ENCODE measurements around the gene ZNF280A.

The ZNF280A gene

DNA sequence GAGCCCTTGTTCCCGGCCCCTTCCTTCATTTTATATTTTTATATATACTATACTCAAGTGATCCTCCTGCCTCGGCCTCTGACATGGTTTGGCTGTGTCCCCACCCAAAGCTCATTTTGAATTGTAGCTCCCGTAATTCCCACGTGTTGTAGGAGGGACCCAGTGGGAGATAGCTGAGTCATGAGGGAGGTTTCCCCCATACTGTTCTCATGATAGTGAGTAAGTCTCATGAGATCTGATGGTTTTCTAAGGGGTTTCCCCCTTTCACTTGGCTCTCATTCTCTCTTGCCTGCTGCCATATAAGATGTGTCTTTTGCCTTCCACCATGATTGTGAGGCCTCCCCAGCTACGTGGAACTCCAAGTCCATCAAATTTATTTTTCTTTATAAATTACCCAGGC lies 7.2 kb upstream of the ZNF280A start:
- no peak overlapping the region for H3K9ac ChIP-seq
- no peaks in the 10 kb centered on the region for H3K4me1 ChIP-seq (ENCODE audit: low read depth, poor library complexity, severe bottlenecking)
- H3K4me2 ChIP-seq, result no peak overlapping the region
- no peak overlapping the region for H3K4me3 ChIP-seq (IDR thresholded peaks at IDR 0.05; ENCODE audit: insufficient read depth, low read depth, low read length)
- TF ChIP-seq, protein P1, sequence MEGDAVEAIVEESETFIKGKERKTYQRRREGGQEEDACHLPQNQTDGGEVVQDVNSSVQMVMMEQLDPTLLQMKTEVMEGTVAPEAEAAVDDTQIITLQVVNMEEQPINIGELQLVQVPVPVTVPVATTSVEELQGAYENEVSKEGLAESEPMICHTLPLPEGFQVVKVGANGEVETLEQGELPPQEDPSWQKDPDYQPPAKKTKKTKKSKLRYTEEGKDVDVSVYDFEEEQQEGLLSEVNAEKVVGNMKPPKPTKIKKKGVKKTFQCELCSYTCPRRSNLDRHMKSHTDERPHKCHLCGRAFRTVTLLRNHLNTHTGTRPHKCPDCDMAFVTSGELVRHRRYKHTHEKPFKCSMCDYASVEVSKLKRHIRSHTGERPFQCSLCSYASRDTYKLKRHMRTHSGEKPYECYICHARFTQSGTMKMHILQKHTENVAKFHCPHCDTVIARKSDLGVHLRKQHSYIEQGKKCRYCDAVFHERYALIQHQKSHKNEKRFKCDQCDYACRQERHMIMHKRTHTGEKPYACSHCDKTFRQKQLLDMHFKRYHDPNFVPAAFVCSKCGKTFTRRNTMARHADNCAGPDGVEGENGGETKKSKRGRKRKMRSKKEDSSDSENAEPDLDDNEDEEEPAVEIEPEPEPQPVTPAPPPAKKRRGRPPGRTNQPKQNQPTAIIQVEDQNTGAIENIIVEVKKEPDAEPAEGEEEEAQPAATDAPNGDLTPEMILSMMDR (conservative IDR thresholded peaks at IDR 0.05; ENCODE audit: low read depth, low read length), result no peak
- no peaks in the 10 kb centered on the region for H3K27me3 ChIP-seq (ENCODE audit: insufficient read depth, low read depth)
- H3K27ac ChIP-seq, result no peak overlapping the region
- no peak overlapping the region for H2AFZ ChIP-seq (ENCODE audit: low read depth)
- H3K36me3 ChIP-seq (ENCODE audit: insufficient read depth), result no peaks in the 10 kb centered on the region
- no peaks in the 10 kb centered on the region for H3K79me2 ChIP-seq (ENCODE audit: insufficient read depth, low read depth)
- H4K20me1 ChIP-seq (ENCODE audit: insufficient read depth), result no peaks in the 10 kb centered on the region

DNA sequence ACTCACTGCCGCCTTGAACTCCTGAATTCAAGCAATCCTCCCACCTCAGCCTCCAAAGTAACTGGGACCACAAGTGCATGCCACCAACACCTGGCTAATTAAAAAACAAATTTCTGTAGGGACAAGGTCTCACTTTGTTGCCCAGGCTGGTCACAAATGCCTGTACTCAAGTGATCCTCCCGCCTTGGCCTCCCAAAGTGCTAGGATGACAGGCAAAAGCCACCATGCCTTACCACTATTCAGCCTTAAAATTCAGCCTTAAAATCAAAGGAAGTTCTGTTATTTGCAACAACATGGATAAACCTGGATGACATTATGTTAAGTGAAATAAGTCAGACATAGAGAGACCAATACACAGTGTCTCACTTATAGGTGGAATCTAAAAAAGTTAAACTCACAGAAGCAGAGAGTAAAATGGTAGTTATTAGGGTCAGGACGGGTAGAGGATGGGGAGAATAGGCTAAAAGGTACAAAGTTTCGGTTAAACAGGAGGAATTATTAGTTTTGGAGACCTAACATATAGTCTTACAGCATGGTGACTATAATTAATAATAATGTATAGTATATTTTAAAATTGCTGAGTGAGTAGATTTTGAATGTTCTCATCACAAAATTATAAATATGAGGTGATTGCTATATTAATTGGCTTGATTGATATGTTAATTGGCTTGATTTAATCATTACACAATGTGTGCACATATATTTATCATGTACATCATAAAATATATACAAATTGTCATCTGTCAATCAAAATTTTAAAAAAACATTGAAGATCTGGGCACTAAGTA lies 6.2 kb upstream of the ZNF280A start:
- H3K36me3 ChIP-seq (ENCODE audit: insufficient read depth), result no peaks in the 10 kb centered on the region
- no peaks in the 10 kb centered on the region for H3K4me1 ChIP-seq (ENCODE audit: low read depth, poor library complexity, severe bottlenecking)
- no peaks in the 10 kb centered on the region for H3K27me3 ChIP-seq (ENCODE audit: insufficient read depth, low read depth)
- H4K20me1 ChIP-seq (ENCODE audit: insufficient read depth), result no peaks in the 10 kb centered on the region
- H3K4me3 ChIP-seq (IDR thresholded peaks at IDR 0.05; ENCODE audit: insufficient read depth, low read depth, low read length), result no peak overlapping the region
- H2AFZ ChIP-seq (ENCODE audit: low read depth), result no peak overlapping the region
- H3K27ac ChIP-seq, result no peak overlapping the region
- no peaks in the 10 kb centered on the region for H3K79me2 ChIP-seq (ENCODE audit: insufficient read depth, low read depth)
- H3K4me2 ChIP-seq, result no peak overlapping the region
- TF ChIP-seq, protein P1 (conservative IDR thresholded peaks at IDR 0.05; ENCODE audit: low read depth, low read length), result no peak
- no peak overlapping the region for H3K9ac ChIP-seq

DNA sequence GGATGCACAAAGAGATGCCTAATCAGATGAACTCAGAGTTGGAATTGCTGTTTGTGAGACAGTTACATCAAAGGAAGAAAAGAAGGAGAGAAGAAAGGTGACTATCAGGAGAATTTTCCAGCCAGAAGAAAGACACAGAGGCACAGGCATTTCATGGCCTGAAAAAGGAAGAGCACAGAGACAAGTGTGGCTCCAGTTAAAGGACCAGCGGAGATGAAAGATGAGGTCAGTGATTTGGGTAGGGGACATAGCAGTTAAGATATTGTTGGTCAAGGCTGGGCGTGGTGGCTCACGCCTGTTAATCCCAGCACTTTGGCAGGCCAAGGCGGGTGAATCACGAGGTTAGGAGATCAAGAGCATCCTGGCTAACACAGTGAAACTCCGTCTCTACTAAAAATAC lies 3.4 kb upstream of the ZNF280A start:
- no peaks in the 10 kb centered on the region for H3K36me3 ChIP-seq (ENCODE audit: insufficient read depth)
- H3K9ac ChIP-seq, result no peak overlapping the region

DNA sequence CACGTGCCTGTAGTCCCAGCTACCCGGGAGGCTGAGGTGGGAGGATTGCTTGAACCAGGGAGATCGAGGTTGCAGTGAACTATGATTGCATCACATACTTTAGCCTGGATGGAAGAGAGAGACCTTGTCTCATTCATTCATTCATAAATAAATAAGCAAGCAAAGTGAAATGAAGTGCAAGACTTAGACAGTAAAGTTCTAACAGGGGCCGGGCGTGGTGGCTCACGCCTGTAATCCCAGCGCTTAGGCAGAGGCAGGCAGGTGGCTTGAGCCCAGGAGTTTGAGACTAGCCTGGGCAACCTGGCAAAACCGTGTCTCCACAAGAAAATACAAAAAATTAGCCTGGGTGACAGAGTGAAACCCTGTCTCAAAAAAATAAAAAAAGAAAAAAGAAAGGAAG lies 1.6 kb upstream of the ZNF280A start:
- H3K27me3 ChIP-seq (ENCODE audit: insufficient read depth, low read depth), result no peaks in the 10 kb centered on the region
- H4K20me1 ChIP-seq (ENCODE audit: insufficient read depth), result no peaks in the 10 kb centered on the region
- no peak overlapping the region for H3K27ac ChIP-seq
- H3K4me1 ChIP-seq (ENCODE audit: low read depth, poor library complexity, severe bottlenecking), result no peaks in the 10 kb centered on the region
- H3K36me3 ChIP-seq (ENCODE audit: insufficient read depth), result no peaks in the 10 kb centered on the region
- H2AFZ ChIP-seq (ENCODE audit: low read depth), result no peak overlapping the region
- H3K79me2 ChIP-seq (ENCODE audit: insufficient read depth, low read depth), result no peaks in the 10 kb centered on the region
- no peak overlapping the region for H3K9ac ChIP-seq
- H3K4me3 ChIP-seq (IDR thresholded peaks at IDR 0.05; ENCODE audit: insufficient read depth, low read depth, low read length), result no peak overlapping the region
- no peak overlapping the region for H3K4me2 ChIP-seq
- TF ChIP-seq, protein P1 (conservative IDR thresholded peaks at IDR 0.05; ENCODE audit: low read depth, low read length), result no peak

More for the DNA sequence above, 3.4 kb upstream of the ZNF280A start:
- H3K4me2 ChIP-seq, result no peak overlapping the region
- no peaks in the 10 kb centered on the region for H3K27me3 ChIP-seq (ENCODE audit: insufficient read depth, low read depth)
- no peaks in the 10 kb centered on the region for H3K4me1 ChIP-seq (ENCODE audit: low read depth, poor library complexity, severe bottlenecking)
- TF ChIP-seq, protein P1 (conservative IDR thresholded peaks at IDR 0.05; ENCODE audit: low read depth, low read length), result no peak
- no peak overlapping the region for H2AFZ ChIP-seq (ENCODE audit: low read depth)
- H3K79me2 ChIP-seq (ENCODE audit: insufficient read depth, low read depth), result no peaks in the 10 kb centered on the region
- no peak overlapping the region for H3K27ac ChIP-seq
- no peaks in the 10 kb centered on the region for H4K20me1 ChIP-seq (ENCODE audit: insufficient read depth)
- no peak overlapping the region for H3K4me3 ChIP-seq (IDR thresholded peaks at IDR 0.05; ENCODE audit: insufficient read depth, low read depth, low read length)
